H1 (cell line): ENCODE results near the gene KIAA0930. TPM values are rescaled to one million over a fixed set of nuclear protein-coding genes. Genes with fewer than 3 reads are reported as not detected.
A peak's percentile ranks its signal among the peaks of the same experiment; 100 is the strongest.

ENCODE experiments used
- CTCF ChIA-PET: fragments of 300-600 bp; sonication (Branson Sonifier 250); formaldehyde crosslinking; loops from one replicate; lab custom pipeline; 2021; ENCODE audit not compliant: partially characterized antibody; lab: Charles Lee
- POLR2A ChIA-PET: fragments of 300-600 bp; sonication (Branson Sonifier 250); formaldehyde crosslinking; loops from one replicate; lab custom pipeline; 2021; ENCODE audit warnings: inconsistent platforms; ENCODE audit not compliant: partially characterized antibody; lab: Charles Lee
- DNase-seq, 2 experiments: peaks; one replicate each; pipeline versions ENCODE4 v3.0.0 to v3.0.0-alpha.2; 2010 to 2022; ENCODE audit warnings: low spot score in 2 of 2, low read depth in 1 of 2, mixed read lengths in 1 of 2
- FAIRE-seq: peaks from 2 replicates; lab custom pipeline; 2011; peaks lifted over from hg19 to GRCh38; lab: Jason Lieb, UNC
- H2AFZ ChIP-seq: 2 replicates; pipeline ENCODE4 v1.8.1; 2012; ENCODE audit warnings: low read length, inconsistent platforms
- H2AK5ac ChIP-seq: 2 replicates; pipeline ENCODE4 v1.6.1; 2013; ENCODE audit warnings: low read depth, low read length
- H2BK120ac ChIP-seq: replicated peaks from 2 replicates; pipeline ENCODE3; 2013; ENCODE audit warnings: low read depth, low read length, inconsistent platforms
- H2BK12ac ChIP-seq: 2 replicates; pipeline ENCODE4 v1.6.1; 2013; ENCODE audit warnings: low read depth, low read length
- H2BK15ac ChIP-seq: 2 replicates; pipeline ENCODE4 v1.6.1; 2013; ENCODE audit warnings: low read length
- H2BK20ac ChIP-seq: 2 replicates; pipeline ENCODE4 v1.6.1; 2013; ENCODE audit warnings: low read length
- H2BK5ac ChIP-seq: 2 replicates; pipeline ENCODE4 v1.6.1; 2013; ENCODE audit warnings: low read depth, low read length
- H3K14ac ChIP-seq: 2 replicates; pipeline ENCODE4 v1.6.1; 2013; ENCODE audit warnings: inconsistent platforms; ENCODE audit not compliant: insufficient read length
- H3K18ac ChIP-seq: 2 replicates; pipeline ENCODE4 v1.6.1; 2013; ENCODE audit warnings: low read length; ENCODE audit errors: extremely low read depth
- H3K23ac ChIP-seq: 2 replicates; pipeline ENCODE4 v1.6.1; 2013; ENCODE audit warnings: inconsistent platforms; ENCODE audit not compliant: insufficient read length
- H3K23me2 ChIP-seq: 2 replicates; pipeline ENCODE4 v1.6.1; 2013; ENCODE audit warnings: low read depth, low read length
- H3K27ac ChIP-seq: 2 replicates; pipeline ENCODE4 v1.6.1; 2011; ENCODE audit warnings: low read depth, low read length, inconsistent platforms
- H3K27me3 ChIP-seq, 4 experiments: replicated peaks in 1 of 4; 1 replicate in 1 of 4; 2 replicates in 3 of 4; pipeline versions ENCODE4 v1.6.1 to v1.8.1; 2011 to 2013; ENCODE audit warnings: low read length in 3 of 4, mild to moderate bottlenecking in 3 of 4, inconsistent platforms in 2 of 4, mixed read lengths in 2 of 4, moderate library complexity in 1 of 4; ENCODE audit not compliant: control insufficient read depth in 3 of 4, insufficient read depth in 3 of 4; ENCODE audit errors: extremely low read depth in 1 of 4
- H3K36me3 ChIP-seq, 4 experiments: 2 replicates each; pipeline versions ENCODE4 v1.6.1 to v1.8.1; 2011 to 2013; ENCODE audit warnings: mild to moderate bottlenecking in 4 of 4, low read length in 3 of 4, moderate library complexity in 2 of 4, control low read depth in 1 of 4, inconsistent platforms in 1 of 4; ENCODE audit not compliant: insufficient read depth in 4 of 4, control insufficient read depth in 2 of 4
- H3K4ac ChIP-seq: replicated peaks from 2 replicates; pipeline ENCODE3; 2013; ENCODE audit warnings: low read length, low read depth, mixed read lengths, inconsistent platforms; ENCODE audit not compliant: insufficient read length
- H3K4me1 ChIP-seq, 4 experiments: replicated peaks in 1 of 4; 1 replicate in 1 of 4; 2 replicates in 3 of 4; pipeline versions ENCODE4 v1.6.1 to v1.8.1; 2011 to 2013; ENCODE audit warnings: low read length in 3 of 4, inconsistent platforms in 2 of 4, mixed read lengths in 1 of 4; ENCODE audit not compliant: insufficient read depth in 4 of 4, control insufficient read depth in 3 of 4
- H3K4me2 ChIP-seq, 2 experiments: 2 replicates each; pipeline versions ENCODE4 v1.6.1 to v1.8.1; 2011 to 2013; ENCODE audit warnings: low read depth in 2 of 2, low read length in 2 of 2, control low read depth in 1 of 2, inconsistent platforms in 1 of 2, mild to moderate bottlenecking in 1 of 2; ENCODE audit not compliant: insufficient read depth in 1 of 2
- H3K4me3 ChIP-seq, 4 experiments: fragments of 200-600, 300-600 bp in 1 of 4; sonication (generic), shearing (Covaris generic), sonication (Bioruptor Twin) in 1 of 4; 2 replicates each; pipeline versions ENCODE4 v1.5.1 to v1.8.1; 2011 to 2016; ENCODE audit warnings: low read length in 4 of 4, low read depth in 3 of 4, control low read depth in 2 of 4, inconsistent platforms in 2 of 4, mild to moderate bottlenecking in 2 of 4, mixed read lengths in 1 of 4, moderate library complexity in 1 of 4; ENCODE audit not compliant: insufficient read depth in 2 of 4; ENCODE audit errors: extremely low read depth in 1 of 4
- H3K56ac ChIP-seq: replicated peaks from 2 replicates; pipeline ENCODE3; 2013; ENCODE audit warnings: low read depth, mild to moderate bottlenecking, mixed read lengths, low read length, inconsistent platforms; ENCODE audit not compliant: insufficient read length
- H3K79me1 ChIP-seq: 2 replicates; pipeline ENCODE4 v1.6.1; 2013; ENCODE audit warnings: low read depth, low read length, control low read depth
- H3K79me2 ChIP-seq, 2 experiments: 2 replicates each; pipeline versions ENCODE4 v1.6.1 to v1.8.1; 2012 to 2013; ENCODE audit warnings: low read length in 2 of 2, mild to moderate bottlenecking in 2 of 2, inconsistent platforms in 1 of 2; ENCODE audit not compliant: insufficient read depth in 2 of 2, control insufficient read depth in 1 of 2
- H3K9ac ChIP-seq, 4 experiments: replicated peaks in 1 of 4; 1 replicate in 1 of 4; 2 replicates in 3 of 4; pipeline versions ENCODE4 v1.6.1 to v1.8.1; 2011 to 2013; ENCODE audit warnings: low read depth in 3 of 4, low read length in 3 of 4, control low read depth in 2 of 4, mild to moderate bottlenecking in 2 of 4, moderate library complexity in 2 of 4, inconsistent platforms in 1 of 4; ENCODE audit errors: extremely low read depth in 1 of 4
- H3K9me3 ChIP-seq, 2 experiments: 2 replicates each; pipeline versions ENCODE4 v1.6.1 to v1.8.1; 2012 to 2013; ENCODE audit warnings: mild to moderate bottlenecking in 2 of 2, moderate library complexity in 2 of 2, control low read depth in 1 of 2, inconsistent platforms in 1 of 2, low read depth in 1 of 2, low read length in 1 of 2, mixed read lengths in 1 of 2; ENCODE audit not compliant: insufficient read depth in 2 of 2
- H4K20me1 ChIP-seq, 2 experiments: replicated peaks in 1 of 2; 2 replicates each; pipeline versions ENCODE3 to v1.8.1; 2011 to 2013; ENCODE audit warnings: inconsistent platforms in 2 of 2, low read length in 2 of 2, mild to moderate bottlenecking in 1 of 2; ENCODE audit not compliant: insufficient read depth in 2 of 2, control insufficient read depth in 1 of 2
- H4K5ac ChIP-seq: 2 replicates; pipeline ENCODE4 v1.6.1; 2013; ENCODE audit warnings: low read length, low read depth, mixed read lengths, inconsistent platforms; ENCODE audit not compliant: insufficient read length
- H4K8ac ChIP-seq: 2 replicates; pipeline ENCODE4 v1.8.0; 2013; ENCODE audit warnings: mild to moderate bottlenecking, moderate library complexity, low read length, inconsistent platforms; ENCODE audit not compliant: insufficient read depth; ENCODE audit errors: extremely low read depth
- H4K91ac ChIP-seq: replicated peaks from 2 replicates; pipeline ENCODE3; 2013; ENCODE audit warnings: low read length, mixed read lengths, inconsistent platforms; ENCODE audit not compliant: insufficient read length
- FOSL1 ChIP-seq: IDR thresholded peaks from 2 replicates; pipeline ENCODE4 v1.6.1; 2011; ENCODE audit warnings: mild to moderate bottlenecking, low read depth, low read length, moderate library complexity; ENCODE audit not compliant: insufficient read depth
- GTF2F1 ChIP-seq: IDR thresholded peaks from 2 replicates; pipeline ENCODE4 v1.6.1; 2012; ENCODE audit warnings: low read depth, low read length, improper control_type of control experiment, borderline replicate concordance
- HDAC2 ChIP-seq, 2 experiments: fragments of 300-600 bp in 1 of 2; sonication (generic) in 1 of 2; IDR thresholded peaks; 2 replicates each; pipeline ENCODE4 v1.6.1; 2011 to 2012; ENCODE audit warnings: low read depth in 2 of 2, low read length in 2 of 2, mild to moderate bottlenecking in 2 of 2, moderate library complexity in 2 of 2, borderline replicate concordance in 1 of 2, inconsistent platforms in 1 of 2
- HDAC6 ChIP-seq: IDR thresholded peaks from one replicate; pipeline ENCODE4 v1.7.1; 2012; ENCODE audit warnings: low read depth, mild to moderate bottlenecking, inconsistent platforms, low read length, moderate library complexity
- JUND ChIP-seq: IDR thresholded peaks from 2 replicates; pipeline ENCODE4 v1.6.1; 2011; ENCODE audit warnings: mild to moderate bottlenecking, improper control_type of control experiment, low read length
- NANOG ChIP-seq: IDR thresholded peaks from 2 replicates; pipeline ENCODE4 v1.6.1; 2011; ENCODE audit warnings: low read length, low read depth, mild to moderate bottlenecking, inconsistent platforms; ENCODE audit not compliant: insufficient read depth, poor library complexity, severe bottlenecking
- RAD21 ChIP-seq, 2 experiments: IDR thresholded peaks in 1 of 2; conservative IDR thresholded peaks in 1 of 2; 2 replicates each; pipeline ENCODE4 v1.6.1; 2011; ENCODE audit warnings: low read depth in 2 of 2, low read length in 2 of 2, improper control_type of control experiment in 1 of 2, inconsistent platforms in 1 of 2, mild to moderate bottlenecking in 1 of 2, moderate library complexity in 1 of 2
- RNF2 ChIP-seq: fragments of 200-900, 300-1000 bp; sonication (generic); IDR thresholded peaks from 2 replicates; pipeline ENCODE4 v1.7.1; 2016; ENCODE audit warnings: borderline replicate concordance, low read depth, mild to moderate bottlenecking, antibody characterized with exemption, low read length; ENCODE audit not compliant: poor library complexity, severe bottlenecking; ENCODE audit errors: missing control alignments
- SAP30 ChIP-seq: fragments of 300-600 bp; sonication (generic); IDR thresholded peaks from 2 replicates; pipeline ENCODE4 v1.7.1; 2012; ENCODE audit warnings: low read length, moderate library complexity, mild to moderate bottlenecking, inconsistent platforms; ENCODE audit not compliant: insufficient read depth, insufficient replicate concordance
- SP4 ChIP-seq: IDR thresholded peaks from 2 replicates; pipeline ENCODE4 v1.6.1; 2012; ENCODE audit warnings: low read length, inconsistent platforms
- WGBS, 2 experiments: shearing (Covaris generic) in 1 of 2; methylation state at CpG; one replicate each; pipeline versions ENCODE4 v1.1.6 to v1.1.7; 2013 to 2015; ENCODE audit warnings: low lambda C conversion rate in 2 of 2, mixed read lengths in 2 of 2, inconsistent platforms in 1 of 2, low coverage in 1 of 2, missing lambda C conversion rate in 1 of 2; ENCODE audit not compliant: insufficient replicate concordance in 2 of 2, insufficient coverage in 1 of 2, insufficient read length in 1 of 2; ENCODE audit errors: extremely low coverage in 1 of 2, missing lambda C conversion rate in 1 of 2; 5-methylcytosine and 5-hydroxymethylcytosine counted together
- polyA plus RNA-seq, 7 experiments: library from polyadenylated mRNA; depleted of rRNA in 3 of 7; stranded (reverse) in 5 of 7; unstranded in 2 of 7; fragments of >200 nt in 5 of 7; fragments of 200-250 nt in 2 of 7; gene quantifications; 1 replicate in 5 of 7; 2 replicates in 1 of 7; 4 replicates in 1 of 7; pipeline versions ENCODE4 v1.2.1 to v1.2.3, GENCODE V29; 2011 to 2013; ENCODE audit warnings: missing spikeins in 2 of 7, mixed read lengths in 2 of 7
- total RNA-seq: library from RNA; stranded (reverse); fragmentation: NEBNext Ultra II Directional; extraction: Animal tissue kit (Norgen Biotek cat#: 25700); gene quantifications from 2 replicates; pipeline ENCODE4 v1.2.1, GENCODE V29; 2021

The KIAA0930 gene
- total and polyA plus RNA-seq, 2 of the 8 experiments (the other 6 are each of a cell fraction or from before 2014, with no cell fraction given): 61.9 to 66.1 TPM

- Histone ChIP-seq H4K5ac (no peak overlapping the region), H3K56ac (no peak overlapping the region), H4K91ac (peak overlapping the region; percentile 16), H3K27ac (no peak overlapping the region), H3K79me2 (peaks cover 0 to 21% of the 10 kb centered on the region in 2 experiments; a peak in 2 of 4 replicates), H3K23ac (no peak overlapping the region), H3K27me3 (no peaks in the 10 kb centered on the region), H3K23me2 (no peaks in the 10 kb centered on the region), H3K4me2 (0 out of 4 replicates have a peak overlapping the region, but pooled peaks of 1 of the 2 experiments have one; percentile 5), H3K79me1 (peaks cover 13% of the 10 kb centered on the region), H2BK20ac (no peak overlapping the region), H3K9me3 (no peaks in the 10 kb centered on the region), H3K14ac (no peak overlapping the region), H2BK120ac (no peak overlapping the region), H3K36me3 (no peaks in the 10 kb centered on the region), H2AK5ac (no peak overlapping the region), H3K4me3 (no peak overlapping the region), H3K4ac (peak overlapping the region; percentile 75), H2BK5ac (peak overlapping the region; percentile 38; the same call in 1 of the 2 replicates), H4K8ac (no peak overlapping the region), H3K18ac (no peak overlapping the region; the same call in 1 of the 2 replicates), H2BK12ac (no peak overlapping the region), H3K4me1 (peaks cover 0 to 26% (median 12%) of the 10 kb centered on the region in 4 experiments; a peak in 6 of 7 replicates), H4K20me1 (peaks cover 10 to 36% of the 10 kb centered on the region in 2 experiments), H2BK15ac (no peak overlapping the region), H2AFZ (no peak overlapping the region), H3K9ac (no peak overlapping the region; a peak in 1 of 7 replicates)
- 85% methylated on average over 22 of the region's 22 CpGs; no CpG with 5 or more reads in 1 of the 2 experiments for WGBS, 2 experiments
- no peak for FAIRE-seq
- ChIA-PET POLR2A (interaction anchor here (1.1 kb wide), 1 partner anchor 205 kb away, joined by 4 read pairs; no protein-coding TSS in a partner anchor), CTCF (interaction anchor here (1.4 kb wide), 1 partner anchor 21 kb away, joined by 4 read pairs; no protein-coding TSS in a partner anchor)
- no peak for DNase-seq
- TF ChIP-seq JUND: no peak
- no peak for TF ChIP-seq NANOG
- TF ChIP-seq SAP30: no peak
- TF ChIP-seq GTF2F1: no peak
- no peak for TF ChIP-seq FOSL1
- no peak for TF ChIP-seq HDAC6
- TF ChIP-seq HDAC2 (IDR thresholded peaks at IDR 0.05; ENCODE audit: borderline replicate concordance in 1 of 2, low read depth in 2 of 2, low read length in 2 of 2): no peak
- no peak for TF ChIP-seq SP4
- no peak for TF ChIP-seq RAD21 (IDR thresholded peaks at IDR 0.05 in 1 of 2, conservative IDR thresholded peaks at IDR 0.05 in 1 of 2; ENCODE audit: low read depth in 2 of 2, low read length in 2 of 2)
- no peak for TF ChIP-seq RNF2
These were observed 27.5 kb downstream of the KIAA0930 start for GRCh38 chr22:45212992-45213751.
